Kidney glomerular epithelial cell (primary cell): ENCODE results near the gene ZNF672.
"Not testable (repeated sequence)": the region's sequence is repeated elsewhere in the genome, so short reads cannot be mapped to it uniquely, and the experiment has no call there.

Experiments
- DNase-seq: peaks from one replicate; lab custom pipeline; 2025; lab: John Stamatoyannopoulos, UW

The ZNF672 gene

DNA sequence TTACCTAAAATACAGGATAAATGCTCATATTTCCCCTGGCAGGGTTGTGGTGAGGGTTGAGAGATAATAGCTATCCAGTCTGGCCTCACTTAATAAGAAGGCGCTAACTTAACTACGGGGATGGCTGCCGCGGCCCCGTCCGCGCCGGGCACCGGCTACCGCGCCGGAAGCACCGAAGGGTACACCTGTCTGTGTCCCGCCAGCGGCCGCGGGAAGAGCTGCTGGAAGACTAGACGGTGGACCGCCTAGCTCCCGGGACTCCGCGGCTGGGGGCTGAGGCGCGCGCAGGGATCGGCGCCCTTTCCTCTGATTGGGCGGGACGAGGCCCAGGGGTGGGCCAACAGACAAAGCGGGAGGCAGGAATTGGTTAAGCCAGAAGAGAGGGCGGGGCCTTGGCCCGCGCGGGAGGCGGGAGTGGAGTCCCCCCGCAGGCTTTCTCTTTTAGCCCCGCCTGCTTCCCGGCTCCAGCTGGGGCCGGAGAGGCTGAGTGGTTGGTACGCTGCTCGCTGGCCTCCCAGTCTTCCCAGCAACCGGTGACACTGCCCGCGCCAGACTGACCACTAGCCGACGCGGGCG lies at the start of gene ZNF672:
Gene ZNF672, plus strand, starts transcription at position 444 of the 576 bp plus-strand sequence. CDS start 9,051 bp downstream, outside the sequence.
- peak; percentile 97 for DNase-seq

DNA sequence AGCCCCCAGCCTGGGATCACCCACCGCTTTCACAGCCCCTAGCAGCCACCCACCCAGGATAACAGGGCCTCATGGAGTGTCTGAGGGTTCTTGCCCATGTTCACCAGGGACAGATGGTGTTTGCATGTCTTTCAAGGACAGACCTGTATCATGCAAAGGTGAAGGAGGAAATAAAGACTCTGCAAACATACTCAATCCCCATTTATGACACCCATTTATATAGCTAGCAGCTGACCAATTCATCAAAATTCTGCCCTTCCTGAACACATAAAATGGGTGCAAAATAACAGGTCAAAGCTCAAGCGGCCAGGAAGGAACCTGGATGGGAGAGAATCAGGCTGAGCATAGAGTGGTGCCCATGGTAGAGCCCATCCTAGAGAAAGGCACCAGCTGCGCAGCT lies 49.7 kb upstream of the ZNF672 start:
- DNase-seq: no peak

DNA sequence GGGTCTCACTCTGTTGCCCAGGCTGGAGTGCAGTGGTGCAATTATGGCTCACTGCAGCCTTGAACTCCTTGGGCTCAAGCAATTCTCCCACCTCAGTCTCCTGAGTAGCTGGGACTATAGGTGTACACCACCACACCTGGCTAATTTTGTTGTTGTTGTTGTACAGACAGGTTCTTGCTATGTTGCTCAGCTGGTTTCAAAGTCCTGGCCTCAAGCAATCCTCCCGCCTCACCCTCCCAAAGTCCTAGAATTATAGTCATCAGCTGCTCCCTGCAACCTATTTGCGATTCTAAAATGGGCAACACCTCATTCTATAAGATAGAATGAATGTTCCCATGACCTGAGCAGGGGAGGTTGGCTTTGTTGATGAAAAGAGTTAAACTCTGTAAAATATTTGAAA lies 48.7 kb upstream of the ZNF672 start:
- DNase-seq: not testable (repeated sequence)

DNA sequence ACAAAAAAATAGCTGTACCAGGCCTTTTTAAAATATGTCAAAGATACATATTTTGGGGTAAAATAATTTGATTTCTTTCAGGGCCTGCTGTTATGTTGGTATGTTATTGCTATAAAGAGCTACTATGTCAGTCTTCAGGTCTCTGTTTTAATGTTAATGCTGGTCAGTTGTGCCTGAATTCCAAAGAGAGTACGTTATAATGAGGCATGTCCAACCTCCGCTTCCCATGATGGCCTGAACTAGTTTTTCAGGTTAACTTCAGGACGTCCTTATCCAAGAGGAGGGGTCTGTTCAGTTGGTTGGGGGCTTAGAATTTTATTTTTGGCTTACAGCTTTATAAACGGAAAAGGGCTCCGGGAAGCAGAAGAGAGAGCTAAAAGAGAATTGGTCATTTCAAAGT lies 47.6 kb upstream of the ZNF672 start:
- DNase-seq: no peak

DNA sequence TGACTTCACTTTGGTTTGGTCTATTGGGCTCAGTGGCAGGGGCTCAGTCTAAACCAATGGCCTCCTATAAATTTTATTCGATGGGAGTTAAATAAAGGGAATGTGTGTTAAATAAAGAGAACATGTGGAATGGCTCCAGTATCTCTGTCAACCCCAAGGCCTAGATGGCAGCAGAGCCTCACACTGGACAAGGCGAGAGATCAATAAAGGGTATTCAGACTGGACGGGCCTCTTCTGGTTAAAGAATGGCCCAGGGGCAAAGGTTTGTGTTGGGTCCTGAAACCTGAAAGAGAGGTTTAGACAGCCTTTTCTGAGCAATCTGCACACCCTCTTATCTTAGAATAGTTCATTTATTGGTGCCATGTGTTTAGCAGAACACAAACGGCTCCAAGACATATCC lies 47.0 kb upstream of the ZNF672 start:
- DNase-seq: no peak

DNA sequence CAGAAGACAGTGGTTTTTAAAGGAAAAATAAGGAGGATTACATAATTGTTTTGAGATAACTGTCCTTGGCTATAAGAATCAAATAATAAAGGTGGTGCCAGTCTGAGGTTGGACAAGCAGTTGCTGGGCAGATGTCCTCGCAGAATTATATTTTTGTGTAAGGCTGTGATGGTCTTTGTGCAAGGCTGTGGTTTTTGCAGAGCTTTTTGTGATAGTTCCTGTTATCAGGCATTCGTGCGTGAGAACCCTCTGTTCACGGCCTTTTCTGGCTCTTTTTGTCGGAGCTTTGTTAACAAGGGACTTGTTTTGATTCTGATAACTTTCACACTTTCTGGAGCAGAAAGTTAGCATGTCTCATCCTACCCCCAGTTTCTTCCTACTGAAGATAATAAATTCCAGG lies 45.7 kb upstream of the ZNF672 start:
- no peak for DNase-seq

DNA sequence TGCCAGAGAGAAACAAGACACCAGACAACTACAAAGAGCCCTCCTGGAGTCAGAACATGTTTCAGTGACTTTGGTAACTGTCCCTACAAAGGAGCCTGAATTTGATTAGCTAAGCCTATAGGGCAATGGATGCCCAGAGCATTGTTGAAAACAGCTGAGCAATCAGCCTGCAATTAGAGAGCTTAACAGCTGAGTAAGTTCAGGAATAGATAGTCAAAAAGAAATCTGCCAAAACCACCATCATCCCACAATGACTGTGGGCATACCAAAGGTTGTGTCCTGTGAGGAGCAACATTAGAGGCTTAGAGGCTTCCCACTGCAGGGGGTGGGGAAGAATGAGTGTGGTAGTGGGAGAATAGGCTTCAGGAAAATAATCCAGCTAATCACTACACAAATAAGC lies 44.4 kb upstream of the ZNF672 start:
- no peak for DNase-seq

DNA sequence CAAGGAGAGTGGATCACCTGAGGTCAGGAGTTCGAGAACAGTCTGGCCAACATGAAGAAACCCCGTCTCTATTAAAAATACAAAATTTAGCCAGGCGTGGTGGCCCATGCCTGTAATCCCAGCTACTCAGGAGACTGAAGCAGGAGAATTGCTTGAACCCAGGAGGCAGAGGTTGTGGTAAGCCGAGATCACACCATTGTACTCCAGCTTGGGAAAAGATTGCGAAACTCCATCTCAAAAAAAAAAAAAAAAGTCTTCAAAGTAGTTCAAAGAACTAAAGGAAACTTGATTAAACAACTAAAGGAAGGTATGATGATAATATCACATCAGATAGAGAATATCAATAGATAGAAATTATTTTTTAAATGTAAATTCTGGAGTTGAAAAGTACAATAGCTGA lies 43.4 kb upstream of the ZNF672 start:
- DNase-seq: not testable (repeated sequence)

DNA sequence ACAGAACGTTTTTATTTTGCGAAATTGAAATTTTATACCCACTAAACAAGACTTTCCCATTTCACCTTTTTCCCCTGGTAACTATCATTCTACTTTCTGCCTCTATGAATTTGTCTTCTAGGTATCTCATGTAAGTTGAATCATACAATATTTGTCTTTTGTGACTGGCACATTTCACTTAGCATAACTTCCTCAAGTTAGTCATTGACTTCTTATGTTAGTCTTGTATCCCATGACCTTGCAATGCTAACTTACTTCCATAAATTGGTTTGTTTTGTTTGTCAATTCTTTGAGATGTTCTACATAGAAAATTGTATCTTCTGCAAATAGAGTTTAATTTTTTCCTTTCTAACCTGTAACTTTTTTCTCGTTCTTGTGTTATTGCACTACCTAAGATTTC lies 39.2 kb upstream of the ZNF672 start:
- DNase-seq: no peak

DNA sequence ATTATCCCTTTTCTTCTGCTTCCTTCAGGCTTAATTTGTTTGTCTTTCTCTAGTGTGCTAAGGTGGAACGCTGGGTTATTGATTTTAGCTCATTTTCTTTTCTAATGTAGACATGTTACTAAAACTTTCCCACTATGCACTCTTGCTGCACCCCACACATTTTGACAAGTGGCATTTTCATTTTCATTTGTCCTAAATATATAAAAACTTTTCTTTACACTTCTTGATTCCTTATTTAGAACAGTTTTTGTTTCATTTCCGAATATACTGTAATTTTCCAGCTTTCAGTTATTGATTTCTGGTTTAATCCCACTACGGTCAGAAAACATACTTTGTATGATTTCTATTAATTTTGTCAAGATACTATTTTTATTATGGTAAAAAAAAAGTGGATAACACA lies 37.6 kb upstream of the ZNF672 start:
- DNase-seq: no peak

DNA sequence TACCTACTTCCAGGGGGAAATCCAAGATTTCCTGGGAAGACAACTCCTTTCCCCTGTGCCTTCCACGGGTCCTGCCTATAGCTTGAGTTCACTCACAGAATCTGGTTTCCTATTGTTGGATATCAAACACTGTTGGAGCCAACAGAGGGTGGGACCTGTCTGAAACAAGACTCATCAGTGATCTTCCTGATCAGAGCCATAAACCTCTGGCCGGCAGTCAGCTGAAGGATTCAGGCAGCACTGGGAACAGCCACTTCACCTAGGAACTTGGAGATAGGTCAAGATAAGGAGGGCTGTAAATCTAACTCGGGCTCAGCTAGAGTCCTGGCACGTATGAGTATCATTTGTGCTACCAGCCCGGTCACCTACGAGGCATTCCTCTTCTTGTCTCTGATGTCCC lies 35.6 kb upstream of the ZNF672 start:
- no peak for DNase-seq

DNA sequence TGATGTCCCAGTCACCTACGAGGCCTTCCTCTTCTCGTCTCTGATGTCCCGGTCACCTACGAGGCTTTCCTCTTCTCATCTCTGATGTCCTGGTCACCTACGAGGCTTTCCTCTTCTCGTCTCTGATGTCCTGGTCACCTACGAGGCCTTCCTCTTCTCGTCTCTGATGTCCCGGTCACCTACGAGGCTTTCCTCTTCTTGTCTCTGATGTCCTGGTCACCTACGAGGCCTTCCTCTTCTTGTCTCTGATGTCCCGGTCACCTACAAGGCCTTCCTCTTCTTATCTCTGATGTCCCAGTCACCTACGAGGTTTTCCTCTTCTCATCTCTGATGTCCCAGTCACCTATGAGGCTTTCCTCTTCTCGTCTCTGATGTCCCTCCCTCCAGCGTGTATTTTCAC lies 34.5 kb upstream of the ZNF672 start:
- not testable (repeated sequence) for DNase-seq

DNA sequence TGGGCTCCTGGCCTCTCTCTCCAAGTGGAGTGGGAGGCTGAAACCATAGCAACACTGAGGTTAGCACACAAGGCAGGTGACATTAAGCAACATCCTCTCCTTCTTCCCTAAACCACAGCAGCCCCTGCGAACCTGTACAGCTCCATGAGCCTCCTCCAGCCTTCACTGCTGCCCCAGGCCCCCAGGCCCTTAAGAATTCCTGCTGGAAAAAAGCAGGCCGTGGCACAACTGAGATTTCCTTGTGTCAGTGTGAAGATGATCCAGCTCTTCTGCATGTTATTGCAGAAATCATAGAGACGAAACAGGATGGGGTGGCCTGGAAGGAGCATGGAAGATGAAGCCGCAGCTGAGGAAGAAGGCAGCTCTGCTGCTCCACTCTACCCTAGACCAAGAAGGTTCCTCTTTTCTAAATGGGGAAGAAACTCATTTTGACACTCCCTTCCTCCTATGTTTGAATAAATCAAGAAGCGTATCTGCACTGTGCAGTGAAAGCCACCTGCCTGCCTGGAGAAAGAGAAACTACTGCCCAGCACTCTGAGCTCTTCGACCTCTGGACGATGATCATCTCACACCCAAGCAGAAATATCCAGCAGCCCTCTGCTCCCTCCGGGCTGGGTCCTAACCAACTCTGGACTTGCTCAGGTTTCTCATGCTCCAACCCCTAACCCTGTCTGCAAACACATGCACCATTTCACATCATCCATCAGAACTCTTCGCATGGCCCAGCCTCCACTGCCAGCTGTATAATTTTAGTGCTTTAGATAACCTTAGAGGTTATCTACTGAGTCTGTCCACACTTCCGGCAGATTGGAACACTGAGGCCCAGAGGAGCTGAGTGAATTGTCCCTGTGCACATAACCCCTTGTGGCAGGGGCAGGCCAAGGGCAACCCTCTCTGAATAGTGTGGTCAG lies 33.0 kb upstream of the ZNF672 start:
- no peak for DNase-seq

DNA sequence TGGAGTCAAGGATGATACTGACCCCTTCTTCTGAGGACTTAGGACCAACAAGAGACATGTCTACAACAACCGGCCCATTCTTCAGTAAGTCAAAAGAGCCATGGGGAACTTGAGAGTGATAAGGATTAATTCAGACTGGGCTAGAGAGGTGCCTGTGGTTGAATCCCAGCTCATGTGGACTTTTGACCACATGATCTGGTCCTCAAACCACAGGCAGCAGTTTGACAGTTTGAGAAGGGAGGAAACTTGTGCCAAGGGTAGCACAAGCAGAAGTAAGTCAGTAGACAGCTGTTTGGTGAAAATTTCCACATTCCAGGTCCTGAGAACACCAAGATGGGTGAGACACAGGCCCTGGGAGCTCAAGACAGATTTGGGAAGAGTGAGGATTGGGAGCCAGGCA lies 32.1 kb upstream of the ZNF672 start:
- DNase-seq: no peak

DNA sequence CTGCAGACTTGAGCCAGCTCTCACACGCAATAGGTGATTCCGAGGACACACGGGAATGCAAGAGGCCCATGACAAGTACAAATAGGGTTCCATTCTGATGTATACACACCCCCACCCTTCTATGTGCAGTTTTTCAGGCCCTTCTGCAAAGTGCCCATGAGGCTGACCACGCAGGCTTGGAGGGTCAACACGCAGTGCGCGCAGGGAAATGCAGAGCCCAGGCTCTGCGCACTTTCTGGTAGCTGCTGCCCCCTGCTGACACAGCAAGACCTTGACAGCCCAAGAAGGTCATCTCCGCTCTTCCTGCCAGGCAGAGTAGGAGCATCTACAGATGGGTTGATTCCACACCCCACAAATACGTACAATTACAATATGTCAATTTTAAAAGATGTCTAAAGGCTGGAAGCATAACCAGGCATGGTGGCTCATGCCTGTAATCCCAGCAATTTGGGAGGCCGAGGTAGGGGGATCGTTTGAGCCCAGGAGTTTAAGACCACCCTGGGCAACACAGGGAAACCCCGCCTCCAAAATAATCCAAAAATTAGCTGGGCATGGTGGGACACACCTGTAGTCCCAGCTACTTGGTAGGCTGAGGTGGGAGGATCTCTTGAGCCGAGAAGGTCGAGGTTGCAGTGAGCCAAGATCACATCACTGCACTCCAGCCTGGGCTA lies 30.8 kb upstream of the ZNF672 start:
- peak; percentile 8 for DNase-seq

DNA sequence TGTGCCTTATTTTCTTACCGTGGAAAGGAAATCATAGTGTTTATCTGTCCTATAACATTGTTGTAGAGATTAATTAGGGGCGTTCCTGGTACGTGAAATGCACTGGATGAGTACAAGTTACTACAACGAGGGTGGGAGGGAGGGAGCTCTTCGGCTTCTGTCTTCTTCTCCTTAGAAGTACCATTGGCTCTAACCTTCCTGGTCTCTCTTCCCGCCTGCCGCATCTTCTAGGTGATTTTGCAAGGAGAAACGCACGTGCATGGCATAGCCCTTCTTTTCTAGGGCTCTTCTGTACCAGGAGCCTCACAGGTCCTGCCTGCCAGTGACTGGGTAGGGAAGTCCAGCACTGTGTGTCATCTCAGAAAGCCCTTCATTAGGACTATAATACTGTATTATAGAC lies 29.1 kb upstream of the ZNF672 start:
- DNase-seq: no peak

DNA sequence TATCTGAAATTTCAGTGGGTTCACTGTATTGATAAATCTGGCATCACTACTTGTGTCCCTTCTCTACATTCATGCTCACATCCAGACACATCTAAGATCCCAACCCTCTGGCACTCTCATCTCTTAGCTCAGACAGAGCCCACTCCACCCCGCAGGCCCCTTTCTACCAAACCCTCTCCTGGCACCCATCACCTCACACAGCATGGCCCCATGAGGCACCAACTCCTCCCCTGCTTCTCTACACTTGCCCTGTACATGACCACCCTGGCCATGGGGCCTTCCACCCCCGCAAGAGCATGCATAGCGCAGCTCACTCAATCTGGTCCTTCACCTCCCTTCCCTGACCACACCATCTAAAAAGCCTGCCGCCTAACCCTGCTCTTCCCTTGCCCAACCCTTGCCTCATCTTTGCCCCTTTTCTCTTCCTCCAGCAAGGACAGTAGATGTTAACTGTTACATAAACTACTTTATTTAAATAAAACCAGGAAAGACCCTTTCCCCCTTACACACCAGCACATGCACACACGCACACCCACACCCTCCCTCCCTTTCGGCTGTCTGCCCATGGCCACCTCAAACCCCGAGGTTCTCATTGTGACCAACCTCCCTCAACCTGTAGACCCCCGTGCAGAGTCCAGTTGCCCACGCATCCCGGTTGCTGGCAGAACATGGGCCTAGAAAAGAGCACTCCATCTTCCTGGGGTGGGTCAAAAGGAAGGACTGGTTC lies 27.9 kb upstream of the ZNF672 start:
- DNase-seq: no peak

DNA sequence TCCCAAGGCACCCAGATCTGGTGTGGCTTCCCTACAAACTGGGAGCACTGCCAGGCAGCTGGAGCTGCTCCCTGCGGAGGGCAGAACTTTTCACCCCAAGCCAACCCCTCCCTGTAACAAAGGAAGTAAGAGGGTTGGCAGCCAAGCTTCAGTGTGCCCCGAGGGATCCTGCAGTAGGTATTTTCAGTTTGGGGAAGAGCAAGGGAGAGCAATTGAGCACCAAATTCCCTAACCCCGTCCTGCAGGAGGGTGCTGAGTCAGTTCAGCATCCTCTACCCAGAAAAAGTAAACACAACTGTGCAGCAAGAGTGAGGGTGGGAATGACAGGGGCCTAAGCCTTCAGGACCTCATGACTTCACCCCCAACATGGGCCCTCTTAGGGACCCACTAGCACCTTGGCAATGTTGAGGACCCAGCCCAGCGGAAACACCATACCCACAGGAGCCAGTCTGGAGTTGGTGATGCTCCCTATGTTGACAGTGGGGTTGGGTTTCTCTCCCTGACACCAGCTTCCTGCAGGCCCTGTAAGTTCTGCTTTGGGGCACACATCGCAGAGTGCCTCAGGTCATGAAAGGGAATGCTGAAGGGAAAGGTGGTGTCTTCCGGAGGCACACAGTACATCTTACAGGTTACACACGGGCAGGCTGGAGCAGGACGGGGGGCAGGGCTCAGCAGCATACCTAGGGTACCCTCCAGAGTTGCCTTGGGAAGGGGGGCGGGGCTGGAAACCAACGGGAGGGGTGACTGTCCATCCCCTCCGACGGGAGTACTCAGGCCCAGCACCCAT lies 27.1 kb upstream of the ZNF672 start:
- no peak for DNase-seq

DNA sequence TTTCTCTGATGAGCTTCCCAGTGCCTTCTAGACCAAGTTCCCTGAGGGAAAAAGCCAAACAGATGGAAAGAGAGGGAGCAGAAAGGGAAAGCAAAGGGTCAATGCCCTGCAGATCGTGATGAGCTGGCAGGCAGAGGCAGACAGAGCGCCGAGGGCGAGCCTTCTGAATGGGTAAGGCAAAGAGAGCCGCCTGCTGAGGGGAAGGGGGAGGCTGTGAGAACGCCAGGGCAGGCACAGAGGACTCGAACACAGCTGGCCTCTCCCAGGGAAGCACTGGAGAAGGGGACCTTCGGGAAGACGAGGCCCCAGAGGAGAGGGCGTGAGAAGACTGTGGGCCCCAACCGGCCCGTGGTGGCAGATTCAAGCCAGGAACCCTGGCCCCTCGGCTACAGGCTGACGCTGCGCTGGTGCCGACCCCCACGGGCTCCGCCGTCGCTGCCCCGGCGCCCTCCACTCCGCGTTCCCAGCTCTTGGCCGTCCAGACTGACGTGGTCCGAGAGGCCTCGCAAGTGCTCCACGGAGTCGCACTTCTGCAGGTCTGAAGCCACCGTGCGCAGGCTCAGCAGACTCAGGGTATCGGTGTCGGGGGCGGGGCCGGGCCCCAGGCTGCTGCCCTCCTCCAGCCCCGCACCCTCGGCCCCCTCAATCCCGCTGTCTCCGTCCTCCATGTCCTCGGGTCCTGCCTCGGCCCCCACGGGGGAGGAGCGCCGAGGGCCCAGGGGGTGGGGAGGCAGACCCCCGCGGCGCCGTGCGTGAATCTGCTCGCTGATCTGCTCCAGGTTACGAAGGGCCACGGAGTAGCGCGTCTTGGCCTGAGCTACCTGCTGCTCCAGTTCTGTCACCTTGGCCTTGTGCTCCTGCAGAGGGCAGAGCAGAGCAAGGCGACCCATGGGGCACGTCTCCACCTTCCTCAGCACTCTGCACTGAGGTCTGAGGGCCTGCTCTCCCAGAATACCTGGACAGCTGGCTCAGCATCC lies 26.2 kb upstream of the ZNF672 start:
- DNase-seq: no peak

DNA sequence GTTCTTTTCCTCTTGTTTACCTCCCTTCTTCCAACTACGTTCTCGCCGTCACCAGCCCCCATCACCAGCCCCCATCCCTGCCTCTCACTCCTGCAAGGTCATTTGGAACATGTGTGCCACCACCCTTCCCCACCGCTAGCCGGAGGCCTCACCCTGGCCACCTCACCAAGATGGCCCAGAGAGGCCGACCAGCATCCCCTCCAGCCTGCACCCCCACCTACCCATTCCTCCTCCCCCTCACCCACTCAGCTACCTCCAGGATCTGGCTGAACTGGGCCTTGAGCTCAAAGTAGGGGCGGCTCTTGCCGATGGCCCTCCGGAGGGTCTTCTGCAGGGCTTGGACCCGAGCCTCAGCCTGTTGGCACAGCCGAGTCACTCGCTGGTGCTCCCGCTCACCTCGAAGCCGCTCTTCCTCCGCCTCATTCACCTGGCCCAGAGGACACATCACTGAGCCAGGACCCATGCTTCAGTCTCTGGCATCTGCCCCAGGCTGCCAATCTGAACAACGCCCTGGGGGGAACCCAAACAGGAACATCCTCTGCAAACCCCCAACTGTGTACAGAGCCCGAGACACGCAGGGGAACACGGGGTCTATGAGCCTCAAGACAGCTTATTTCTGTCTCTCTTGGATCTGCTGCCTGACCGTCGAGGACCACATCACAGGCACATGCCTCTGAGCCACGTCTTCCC lies 25.1 kb upstream of the ZNF672 start:
- DNase-seq: no peak
